HG02981 (cell line): ENCODE results near the gene BTD.

Source experiments
- ATAC-seq: cut with Tn5 transposase; IDR thresholded peaks from one replicate; pipeline ENCODE4 v1.9.1; 2021; ENCODE audit warnings: mild to moderate bottlenecking, moderate library complexity; ENCODE audit not compliant: unreplicated experiment

BTD gene

DNA sequence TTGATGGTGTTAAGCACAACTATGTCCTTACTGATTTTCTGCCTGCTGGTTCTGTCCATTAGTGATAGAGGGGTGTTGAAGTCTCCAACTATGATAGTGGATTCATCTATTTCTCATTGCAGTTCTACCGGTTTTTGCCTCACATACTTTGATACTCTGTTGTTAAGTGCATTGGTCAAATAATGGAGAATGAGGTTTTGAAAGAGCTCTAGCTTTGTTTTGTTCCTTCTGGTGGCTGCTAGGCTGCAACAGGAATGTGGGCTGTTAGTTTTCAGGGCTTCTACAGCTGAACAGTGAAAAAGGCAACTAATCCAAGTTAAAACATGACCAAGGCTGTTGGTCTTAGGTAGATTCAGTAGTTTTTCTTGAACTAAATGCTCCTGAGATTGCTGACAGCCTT lies 62.6 kb downstream of the BTD start:
- ATAC-seq, result no peak

DNA sequence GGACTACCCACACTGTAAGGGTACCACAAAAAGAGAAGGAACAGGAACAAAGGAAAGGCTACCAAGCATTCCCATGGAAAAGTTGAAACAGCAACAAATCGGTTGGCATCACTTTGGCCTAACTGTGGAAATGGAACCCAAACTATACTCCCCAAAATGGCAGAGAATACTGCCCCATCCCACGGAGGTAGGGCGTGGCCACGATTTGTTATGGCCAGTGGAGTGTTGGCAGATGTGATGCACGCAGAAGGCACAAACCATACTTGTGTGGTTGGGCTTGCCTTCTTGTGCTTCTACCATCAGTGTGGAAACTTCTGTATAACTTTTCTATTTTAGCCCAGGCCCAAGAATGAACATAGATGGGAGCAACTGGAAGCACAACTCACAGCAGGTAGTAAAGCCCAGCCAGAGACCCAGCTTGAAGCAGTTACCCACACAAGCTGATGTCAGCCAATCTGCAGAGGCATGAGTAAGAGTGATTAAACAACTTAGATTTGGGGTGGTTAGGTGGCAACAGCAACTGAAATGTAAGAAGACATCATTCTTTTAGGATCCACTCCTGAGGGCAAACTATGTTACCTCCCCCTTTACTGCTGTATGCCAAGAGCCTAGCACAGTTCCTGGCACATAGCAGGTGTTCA lies 64.1 kb downstream of the BTD start:
- no peak for ATAC-seq

DNA sequence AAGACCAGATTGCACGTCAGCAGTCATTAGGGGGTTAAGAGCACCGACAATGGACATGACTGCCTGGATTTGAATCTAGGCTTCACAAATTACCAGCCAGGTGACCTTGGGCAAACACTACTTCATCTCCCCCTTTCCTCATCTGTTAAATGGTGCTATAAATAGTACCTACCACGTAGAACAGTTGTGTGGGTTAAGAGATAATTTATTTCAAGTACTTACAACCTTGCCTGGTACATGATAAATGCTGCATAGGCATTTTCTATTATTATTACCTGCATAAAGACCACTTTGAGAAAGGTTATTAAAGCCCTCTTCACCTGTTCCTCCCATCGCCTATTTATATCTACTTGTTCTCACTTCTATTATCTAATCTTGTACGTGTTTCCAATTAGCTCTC lies 64.7 kb downstream of the BTD start:
- ATAC-seq, result no peak

DNA sequence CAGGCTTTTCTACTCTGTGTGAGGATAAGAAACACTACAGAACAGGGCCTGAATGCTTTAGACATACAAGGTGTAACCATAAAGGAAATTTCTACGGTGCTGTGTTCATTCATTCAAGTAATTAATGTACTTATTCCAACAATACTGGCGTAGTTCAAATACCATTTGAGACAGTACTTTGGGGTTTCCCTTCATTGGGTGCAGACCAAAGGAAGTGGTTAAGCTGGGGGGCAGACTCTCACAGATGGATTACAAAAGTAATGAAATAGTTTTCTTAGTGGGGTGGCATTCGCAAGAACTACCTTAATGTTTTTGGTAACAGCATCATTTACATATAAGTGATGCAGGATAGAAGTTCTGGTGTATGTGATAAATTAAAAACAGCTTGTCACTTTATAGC lies 65.9 kb downstream of the BTD start:
- peak; percentile 65 for ATAC-seq

DNA sequence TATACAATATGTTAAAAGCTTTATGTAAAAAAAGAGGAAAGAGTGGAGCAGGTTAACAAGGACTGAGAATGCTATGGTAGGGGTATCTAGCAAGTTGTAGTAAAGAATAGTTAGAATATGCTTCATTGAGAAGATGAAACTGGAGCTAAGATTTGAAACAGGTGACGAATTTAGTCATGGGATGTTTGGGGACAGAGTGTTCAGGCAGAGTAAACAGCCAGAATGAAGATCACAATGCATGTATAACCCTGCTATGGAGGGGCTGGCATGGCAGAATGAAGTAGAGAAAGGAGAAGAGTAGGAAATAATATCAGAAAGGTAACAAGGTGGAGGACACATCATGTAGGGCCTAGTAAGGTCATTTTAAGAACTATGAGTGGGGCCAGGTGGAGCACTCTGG lies 72.0 kb downstream of the BTD start:
- no peak for ATAC-seq

DNA sequence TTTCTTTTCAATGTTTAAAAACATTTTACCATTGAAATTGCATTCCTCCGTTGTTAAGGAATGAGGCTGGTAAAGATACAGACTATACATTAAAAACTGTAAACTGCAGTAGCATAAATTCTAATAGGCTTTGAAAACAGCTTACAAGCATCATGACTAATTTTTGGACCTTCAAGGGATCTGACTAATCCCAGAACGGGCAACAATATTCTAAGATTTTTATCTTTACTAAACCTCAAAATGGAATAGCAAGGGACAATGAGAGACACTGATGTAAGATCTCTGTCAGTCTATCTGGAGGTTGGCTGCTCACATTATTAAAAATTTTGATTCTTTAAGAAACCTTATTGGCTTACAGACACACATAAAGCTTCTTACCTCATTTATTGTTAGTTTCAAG lies 74.7 kb downstream of the BTD start:
- ATAC-seq, result no peak

DNA sequence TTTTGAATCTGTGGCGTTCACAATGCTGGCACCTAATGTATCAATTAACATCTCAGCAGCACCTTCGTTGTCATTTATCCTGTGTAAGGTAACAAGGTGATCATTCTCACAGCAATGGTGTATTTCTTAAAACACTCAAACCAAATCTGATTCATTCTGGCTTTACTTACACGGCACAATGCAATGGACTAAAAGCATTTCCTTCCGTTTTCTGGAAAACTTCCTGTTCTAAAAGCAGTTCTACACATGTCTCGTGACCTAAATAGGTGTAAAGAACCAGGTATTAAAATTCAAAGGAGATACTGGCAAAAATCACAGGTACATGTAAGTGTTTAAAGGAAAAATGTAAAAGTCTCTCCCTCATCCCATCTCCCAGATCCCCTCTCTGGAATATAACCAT lies 77.8 kb downstream of the BTD start:
- ATAC-seq, result no peak

DNA sequence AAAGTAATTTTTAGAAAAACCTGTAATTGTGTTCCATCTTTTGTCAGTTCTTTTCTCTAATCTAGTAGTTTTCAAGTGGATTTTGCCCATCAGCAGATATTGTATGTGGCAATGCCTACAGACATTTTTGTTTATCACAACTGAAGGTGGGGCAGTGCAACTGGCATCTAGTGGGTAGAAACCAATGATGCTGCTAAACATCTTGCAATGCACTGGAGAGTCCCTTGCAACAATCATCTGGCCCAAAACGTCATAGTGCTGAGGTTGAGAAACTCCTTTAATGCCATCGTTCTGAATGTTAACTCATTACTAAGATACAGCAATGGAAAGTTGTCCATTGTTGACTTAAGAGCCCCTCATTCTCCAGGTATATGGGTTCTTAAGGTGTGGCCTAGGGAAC lies 80.1 kb downstream of the BTD start:
- no peak for ATAC-seq

DNA sequence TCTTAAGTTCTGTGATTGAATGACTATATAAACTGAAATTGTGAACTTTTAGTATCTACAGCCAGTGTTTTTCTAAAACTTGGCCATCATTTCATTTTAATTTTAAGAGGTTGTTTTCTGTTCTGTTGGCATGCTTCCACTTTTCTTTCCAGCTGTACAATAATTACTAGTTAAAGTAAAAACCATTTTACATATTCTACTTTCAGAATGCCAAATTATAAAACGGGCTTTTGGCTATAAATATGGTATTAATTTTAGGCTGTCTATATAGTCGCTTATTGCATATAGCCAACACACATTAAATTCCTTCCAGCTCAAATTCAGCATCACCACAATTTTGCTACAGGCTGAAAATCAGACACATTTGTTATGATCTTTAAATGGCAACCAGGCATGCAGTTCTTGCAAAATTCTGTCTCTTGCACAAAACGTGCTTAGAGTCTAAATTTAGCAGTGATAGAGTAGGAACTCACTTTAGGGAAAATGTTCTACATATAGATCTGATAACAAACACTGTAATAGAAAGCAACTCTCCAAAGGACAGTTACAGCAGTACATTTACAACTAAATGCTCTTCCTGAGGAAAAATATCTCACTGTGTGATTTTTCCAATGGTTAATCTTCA lies 81.1 kb downstream of the BTD start:
- no peak for ATAC-seq

DNA sequence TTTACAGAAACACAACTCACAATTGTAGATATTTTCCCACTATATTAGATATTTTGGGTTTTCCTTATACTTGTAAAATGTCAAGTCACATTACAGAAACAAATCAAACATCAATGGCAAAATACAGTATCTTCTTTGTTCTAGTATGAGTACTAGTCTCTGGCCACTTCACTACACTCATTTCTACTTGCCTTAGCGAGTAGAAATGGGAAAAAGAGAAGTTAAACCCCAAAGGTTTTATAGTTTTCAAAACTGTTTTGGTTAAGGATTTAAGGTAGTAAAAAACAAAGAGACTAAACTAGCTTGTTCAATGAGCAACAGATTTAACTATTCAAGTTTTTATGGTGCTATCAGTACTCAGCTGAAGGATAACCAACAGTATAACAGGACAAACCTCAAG lies 81.7 kb downstream of the BTD start:
- ATAC-seq, result no peak

DNA sequence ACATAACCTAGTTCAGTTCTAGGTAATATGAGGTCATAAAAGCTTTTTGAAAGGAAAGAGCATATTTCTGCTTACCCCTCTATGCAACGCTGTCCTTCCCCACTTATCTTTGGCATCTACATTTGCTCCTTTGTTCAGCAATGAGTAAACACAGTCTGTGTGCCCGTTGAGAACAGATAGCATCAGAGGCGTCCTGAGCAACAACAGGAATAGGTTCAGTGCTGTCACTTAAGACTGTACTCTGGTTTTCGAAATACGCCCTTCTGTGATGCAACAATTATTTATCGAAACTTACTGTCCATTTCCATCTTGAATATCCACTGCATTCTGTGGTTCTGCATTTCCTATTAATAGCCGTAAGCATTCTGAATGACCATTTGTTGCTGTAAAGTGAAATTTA lies 84.4 kb downstream of the BTD start:
- ATAC-seq, result no peak

DNA sequence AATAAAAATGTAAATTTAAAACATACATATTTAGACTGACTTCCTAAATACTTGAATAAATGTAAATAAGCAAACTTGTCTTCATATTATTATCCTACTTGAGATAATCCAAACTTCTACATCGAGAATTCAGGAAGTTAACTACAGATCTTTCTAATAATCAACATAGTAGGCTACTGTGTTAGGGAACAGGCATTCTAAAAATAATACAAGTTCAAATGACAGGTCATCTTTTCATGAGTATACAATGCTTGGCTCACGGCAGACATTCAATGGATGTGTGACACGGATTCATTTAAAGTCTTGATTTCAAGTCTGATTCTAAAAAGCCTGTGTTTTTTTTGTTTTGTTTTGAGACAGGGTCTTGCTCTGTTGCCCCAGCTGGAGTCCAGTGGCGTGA lies 88.7 kb downstream of the BTD start:
- ATAC-seq, result no peak

DNA sequence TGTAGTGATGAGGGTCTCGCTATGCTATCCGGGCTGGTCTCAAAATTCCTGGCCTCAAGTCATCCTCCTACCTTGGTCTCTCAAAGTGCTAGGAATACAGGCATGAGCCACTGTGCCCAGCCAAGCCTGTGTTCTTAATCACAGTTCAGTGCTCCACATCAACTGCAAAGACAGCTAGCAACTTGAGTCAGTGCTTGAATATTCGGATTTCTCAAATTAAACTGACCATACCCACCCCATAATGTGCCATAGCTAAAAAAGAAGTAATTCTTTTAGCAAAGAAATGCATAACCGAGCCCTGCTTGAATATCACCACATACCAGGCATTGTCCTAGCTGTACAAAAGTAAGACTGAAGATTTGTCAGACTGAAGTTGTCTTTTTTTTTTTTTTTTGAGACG lies 89.2 kb downstream of the BTD start:
- ATAC-seq, result no peak

DNA sequence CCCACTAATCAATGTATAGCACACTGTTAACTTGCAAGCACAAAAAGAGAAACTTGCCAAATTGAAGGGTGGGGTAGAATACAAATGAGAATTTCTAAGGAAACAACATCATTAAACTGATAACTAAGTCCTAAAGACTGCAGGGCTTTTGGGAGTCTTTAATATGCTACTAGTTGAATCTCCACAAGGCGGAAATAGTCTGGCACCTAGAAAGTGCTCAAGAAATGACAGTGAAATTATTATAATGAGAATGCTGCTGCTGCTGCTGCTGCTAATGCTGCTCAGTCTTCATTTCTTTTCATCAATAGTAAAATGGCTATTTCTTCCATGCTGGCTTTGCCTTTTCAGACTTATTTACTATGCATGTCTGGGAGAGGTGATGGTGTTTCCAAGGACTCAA lies 91.8 kb downstream of the BTD start:
- no peak for ATAC-seq

DNA sequence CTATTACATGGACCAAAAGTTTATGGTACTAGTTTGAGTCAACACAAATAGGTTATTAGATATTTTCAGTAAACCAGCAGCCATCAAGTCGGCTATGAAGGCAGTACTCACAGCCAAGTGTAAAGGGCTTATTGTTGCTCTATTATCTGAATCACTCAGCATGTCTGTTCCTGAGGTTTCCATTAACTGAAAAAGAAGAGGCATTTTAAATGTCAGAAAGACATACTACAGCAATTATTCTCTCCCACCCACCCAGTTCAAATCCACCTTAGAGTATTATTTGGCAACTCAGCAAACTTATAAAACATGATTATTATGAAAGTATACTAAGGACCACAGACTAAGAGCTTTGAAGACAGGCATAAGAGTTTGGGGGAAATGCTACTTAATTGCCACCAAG lies 93.1 kb downstream of the BTD start:
- no peak for ATAC-seq
